Psoas muscle (tissue), 8 donors: ENCODE results near the gene ELL3. TPM values are rescaled to one million over a fixed set of nuclear protein-coding genes. Genes with fewer than 3 reads are reported as not detected.
A peak's percentile ranks its signal among the peaks of the same experiment; 100 is the strongest.
"Not testable (repeated sequence)": the region's sequence is repeated elsewhere in the genome, so short reads cannot be mapped to it uniquely, and the experiment has no call there.

ENCODE experiments used
- ATAC-seq, 4 donors: fragments of 200-7000 bp; cut with Tn5 transposase; one replicate each; pipeline ENCODE4 v1.9.1; 2020; ENCODE audit warnings: moderate library complexity in 3 of 4, mild to moderate bottlenecking in 2 of 4
- DNase-seq, 2 donors: peaks; one replicate each; pipeline ENCODE4 v3.0.0-alpha.2; 2020
- H3K27ac ChIP-seq: fragments of 200-600 bp; one replicate; pipeline ENCODE4 v1.8.0; 2022
- H3K27me3 ChIP-seq, 3 donors: fragments of 200-600 bp in 1 of 3; one replicate each; pipeline versions ENCODE4 v1.6.1 to v1.8.0; 2013 to 2022; ENCODE audit warnings: low read length in 2 of 3, mild to moderate bottlenecking in 2 of 3, moderate library complexity in 1 of 3; ENCODE audit not compliant: insufficient read depth in 3 of 3
- H3K36me3 ChIP-seq, 2 donors: fragments of 200-600 bp in 1 of 2; one replicate each; pipeline versions ENCODE4 v1.6.1 to v1.8.0; 2013 to 2022; ENCODE audit warnings: low read depth in 1 of 2, mild to moderate bottlenecking in 1 of 2, moderate library complexity in 1 of 2; ENCODE audit not compliant: insufficient read depth in 1 of 2
- H3K4me1 ChIP-seq: fragments of 200-600 bp; one replicate; pipeline ENCODE4 v1.8.0; 2022
- H3K4me3 ChIP-seq: fragments of 200-600 bp; one replicate; pipeline ENCODE4 v1.8.0; 2022; ENCODE audit warnings: mild to moderate bottlenecking
- H3K9me3 ChIP-seq: fragments of 200-600 bp; one replicate; pipeline ENCODE4 v1.8.0; 2022
- WGBS, 3 donors: extraction: QIAGEN DNeasy Blood & Tissue Kit; methylation state at CpG; one replicate each; pipeline versions ENCODE4 v1.1.6 to v1.1.7; 2013; 5-methylcytosine and 5-hydroxymethylcytosine counted together
- intact Hi-C, 2 donors: fragments of 100-400 bp; cut with DNase I; formaldehyde crosslinking; loops; one replicate each; pipeline versions ENCODE4 v1.11.0 to v1.14.2; 2022
- polyA plus RNA-seq, 3 donors: library from polyadenylated mRNA; stranded (reverse); fragments of 200-250 nt; gene quantifications; one replicate each; pipeline ENCODE4 v1.2.3, GENCODE V29; 2013
- total RNA-seq, 4 donors: library from RNA; stranded (reverse); fragmentation: NEBNext Ultra II Directional in 2 of 4; extraction: Animal tissue kit (Norgen Biotek cat#: 25700) in 2 of 4; gene quantifications; one replicate each; pipeline versions ENCODE4 v1.2.1 to v1.2.4, GENCODE V29; 2021 to 2023
- TF ChIP-seq, protein P1 (sequence below): fragments of 200-600 bp; IDR thresholded peaks from one replicate; pipeline ENCODE4 v1.8.0; 2022; ENCODE audit warnings: antibody characterized with exemption
- donor health status: healthy with polysubstance abuse.
- donor health status: DM: no; HTN: no; CAD: no; lungs with moderate emphysema.
- donor health status: Bipolar disorder and iron deficiency.
- donor health status: healthy.
- donor health status: DM: yes; HTN: yes; CAD: no.
- donor health status: DM: no; HTN: no; CAD: no.
- donor health status: DM: no; HTN: no; CAD: no.
- donor health status: DM: yes; HTN: yes; CAD: no.

The ELL3 gene
- total and polyA plus RNA-seq, 7 donors, result 1.3 to 8.5 (median 2.4) TPM

DNA sequence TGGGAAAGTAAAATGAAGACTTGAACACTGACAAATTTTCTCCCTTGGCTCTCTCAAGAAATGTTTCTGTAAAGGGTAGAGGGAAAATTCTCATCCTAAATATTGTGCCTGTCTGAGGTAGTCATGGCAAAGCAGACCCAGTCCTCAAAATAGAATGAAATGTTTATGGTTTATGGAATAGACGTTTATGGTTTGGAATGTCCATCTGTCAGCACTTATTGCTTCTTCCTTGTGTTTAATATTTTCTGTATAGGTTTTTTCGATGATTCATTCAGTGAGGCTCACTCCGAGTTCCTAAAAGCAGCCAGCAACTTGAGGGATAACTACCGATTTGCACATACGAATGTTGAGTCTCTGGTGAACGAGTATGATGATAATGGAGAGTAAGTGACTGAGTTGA, 13.9 kb downstream of the ELL3 start:
- Histone ChIP-seq H3K4me3 (no peak overlapping the region), H3K9me3 (no peaks in the 10 kb centered on the region), H3K27me3 (no peaks in the 10 kb centered on the region), H3K4me1 (peaks cover 8% of the 10 kb centered on the region), H3K36me3 (peaks cover 17 to 100% of the 10 kb centered on the region in 2 donors), H3K27ac (no peak overlapping the region)
- intact Hi-C loops, result no loop called here
- DNase-seq, result no peak
- TF ChIP-seq, protein P1, sequence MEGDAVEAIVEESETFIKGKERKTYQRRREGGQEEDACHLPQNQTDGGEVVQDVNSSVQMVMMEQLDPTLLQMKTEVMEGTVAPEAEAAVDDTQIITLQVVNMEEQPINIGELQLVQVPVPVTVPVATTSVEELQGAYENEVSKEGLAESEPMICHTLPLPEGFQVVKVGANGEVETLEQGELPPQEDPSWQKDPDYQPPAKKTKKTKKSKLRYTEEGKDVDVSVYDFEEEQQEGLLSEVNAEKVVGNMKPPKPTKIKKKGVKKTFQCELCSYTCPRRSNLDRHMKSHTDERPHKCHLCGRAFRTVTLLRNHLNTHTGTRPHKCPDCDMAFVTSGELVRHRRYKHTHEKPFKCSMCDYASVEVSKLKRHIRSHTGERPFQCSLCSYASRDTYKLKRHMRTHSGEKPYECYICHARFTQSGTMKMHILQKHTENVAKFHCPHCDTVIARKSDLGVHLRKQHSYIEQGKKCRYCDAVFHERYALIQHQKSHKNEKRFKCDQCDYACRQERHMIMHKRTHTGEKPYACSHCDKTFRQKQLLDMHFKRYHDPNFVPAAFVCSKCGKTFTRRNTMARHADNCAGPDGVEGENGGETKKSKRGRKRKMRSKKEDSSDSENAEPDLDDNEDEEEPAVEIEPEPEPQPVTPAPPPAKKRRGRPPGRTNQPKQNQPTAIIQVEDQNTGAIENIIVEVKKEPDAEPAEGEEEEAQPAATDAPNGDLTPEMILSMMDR, result no peak
- 79 to 85% (median 83%) methylated on average over 6 of the region's 6 CpGs for WGBS, 3 donors
- no peak for ATAC-seq

DNA sequence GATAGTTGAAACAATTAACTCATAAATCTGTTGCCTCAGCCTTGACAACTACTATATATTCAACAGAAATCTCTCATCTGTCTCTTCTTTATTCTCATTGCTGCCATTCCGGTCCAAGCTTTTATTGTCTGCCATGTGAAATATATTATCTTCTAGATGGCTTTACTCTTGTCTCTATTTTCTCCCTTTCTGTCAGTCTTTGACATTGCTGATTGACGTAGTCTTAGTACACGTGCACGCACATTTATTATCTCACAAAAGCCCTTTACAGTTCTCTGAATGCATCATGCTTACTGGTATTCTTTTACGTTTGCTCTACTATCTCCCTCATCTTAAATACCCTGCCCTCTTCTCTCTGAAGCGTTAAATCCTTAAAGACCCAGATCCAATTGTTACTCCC, 24.9 kb downstream of the ELL3 start:
- no peak for DNase-seq
- H3K9me3 ChIP-seq, result no peaks in the 10 kb centered on the region
- WGBS, 3 donors, result 78 to 85% (median 79%) methylated on average over 6 of the region's 6 CpGs
- H3K4me1 ChIP-seq, result peaks cover 13% of the 10 kb centered on the region
- TF ChIP-seq, protein P1, result no peak
- ATAC-seq, result no peak
- no peak overlapping the region for H3K27ac ChIP-seq
- intact Hi-C loops, result no loop called here
- H3K27me3 ChIP-seq, result no peaks in the 10 kb centered on the region
- H3K4me3 ChIP-seq, result no peak overlapping the region
- H3K36me3 ChIP-seq, result peaks cover 2 to 55% of the 10 kb centered on the region in 2 donors

DNA sequence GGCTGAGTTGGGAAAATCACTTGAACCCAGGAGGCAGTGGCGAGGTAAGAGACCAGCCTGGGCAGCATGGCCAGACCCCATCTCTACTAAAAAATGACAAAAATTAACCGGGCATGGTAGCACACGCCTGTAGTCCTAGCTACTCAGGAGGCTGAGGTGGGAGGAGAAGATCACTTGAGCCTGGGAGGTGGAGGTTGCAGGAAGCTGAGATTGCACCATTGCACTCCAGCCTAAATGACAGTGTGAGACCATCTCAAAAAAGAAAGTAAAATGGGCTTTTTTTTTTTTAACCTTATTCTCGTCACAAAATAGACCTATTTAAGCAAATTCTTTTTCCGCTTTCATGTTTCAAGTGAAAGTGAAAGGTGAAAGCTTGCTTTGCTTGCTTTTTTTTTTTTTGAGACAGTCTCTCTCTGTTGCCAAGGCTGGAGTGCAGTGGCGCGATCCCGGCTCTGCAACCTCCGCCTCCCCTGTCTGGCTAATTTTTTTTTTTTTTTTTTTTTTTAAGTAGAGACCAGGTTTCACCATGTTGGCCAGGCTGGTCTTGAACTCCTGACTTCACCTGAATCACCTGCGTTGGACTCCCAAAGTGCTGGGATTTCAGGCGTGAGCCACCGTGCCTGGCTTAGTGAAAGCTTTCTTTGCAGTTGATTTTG, 26.9 kb downstream of the ELL3 start:
- Histone ChIP-seq H3K4me3 (peak overlapping the region; percentile 32), H3K36me3 (peaks cover 2 to 35% of the 10 kb centered on the region in 2 donors), H3K4me1 (peaks cover 13% of the 10 kb centered on the region), H3K9me3 (no peaks in the 10 kb centered on the region), H3K27me3 (no peaks in the 10 kb centered on the region), H3K27ac (no peak overlapping the region)
- DNase-seq (no peak), ATAC-seq (no peak)
- intact Hi-C loops, result no loop called here
- TF ChIP-seq, protein P1, result no peak
- WGBS, 3 donors, result 73 to 84% (median 80%) methylated on average over 12 of the region's 12 CpGs

DNA sequence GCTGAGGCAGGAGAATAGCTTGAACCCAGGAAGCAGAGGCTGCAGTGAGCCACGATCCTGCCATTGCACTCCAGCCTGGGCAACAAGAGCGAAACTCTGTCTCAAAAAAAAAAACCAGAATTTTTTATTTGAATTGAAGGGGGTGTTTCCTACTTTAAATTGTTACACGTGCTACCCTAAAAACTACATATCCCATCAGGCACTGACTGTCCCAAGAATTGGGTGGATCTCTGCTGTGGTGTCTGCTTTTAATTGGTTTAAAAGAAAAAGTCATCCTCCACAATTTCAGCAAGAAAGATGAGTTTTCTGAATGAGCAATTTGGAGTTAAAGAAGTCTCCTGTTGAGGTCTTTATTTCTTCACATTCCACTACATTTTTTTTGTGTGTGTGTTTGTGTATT, 28.4 kb downstream of the ELL3 start:
- peaks cover 8% of the 10 kb centered on the region for H3K4me1 ChIP-seq
- intact Hi-C loops, result no loop called here
- H3K9me3 ChIP-seq, result no peaks in the 10 kb centered on the region
- ATAC-seq (no peak), DNase-seq (no peak)
- TF ChIP-seq, protein P1, result no peak
- WGBS, 3 donors, result 70 to 75% (median 73%) methylated on average over 3 of the region's 3 CpGs
- H3K4me3 ChIP-seq, result peak overlapping the region; percentile 86
- H3K27me3 ChIP-seq, result no peaks in the 10 kb centered on the region
- H3K27ac ChIP-seq, result no peak overlapping the region
- peaks cover 0 to 20% of the 10 kb centered on the region in 2 donors for H3K36me3 ChIP-seq

DNA sequence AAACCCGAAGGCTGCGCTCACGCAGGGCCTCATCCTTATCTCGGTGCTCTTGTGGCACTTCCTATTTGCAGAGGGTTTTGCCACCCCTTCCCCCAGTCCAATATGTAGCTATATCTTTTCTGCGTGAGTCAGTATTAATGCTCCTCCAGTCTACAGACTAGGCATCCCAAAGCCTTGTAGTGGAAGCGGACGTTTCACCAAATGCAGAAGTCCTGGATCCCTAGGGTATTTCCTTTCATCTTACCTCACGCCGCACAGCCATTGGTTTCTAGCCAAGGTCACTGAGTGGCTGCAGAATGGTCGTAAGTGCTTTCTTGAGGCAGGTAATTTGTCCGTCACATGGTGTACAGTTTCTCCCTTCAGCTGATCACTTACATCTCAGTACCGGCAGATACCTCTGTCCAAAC, 29.9 kb downstream of the ELL3 start:
- intact Hi-C loops, H3K4me1 ChIP-seq, DNase-seq, H3K36me3 ChIP-seq, H3K27me3 ChIP-seq, H3K9me3 ChIP-seq: not testable (repeated sequence)
- 1 to 7% (median 2%) methylated on average over 9 to 12 of the region's 12 CpGs for WGBS, 3 donors
- Histone ChIP-seq H3K27ac (peak overlapping the region; percentile 92), H3K4me3 (peak overlapping the region; percentile 86)
- peak; percentile 32 to 52 (median 42) for ATAC-seq

DNA sequence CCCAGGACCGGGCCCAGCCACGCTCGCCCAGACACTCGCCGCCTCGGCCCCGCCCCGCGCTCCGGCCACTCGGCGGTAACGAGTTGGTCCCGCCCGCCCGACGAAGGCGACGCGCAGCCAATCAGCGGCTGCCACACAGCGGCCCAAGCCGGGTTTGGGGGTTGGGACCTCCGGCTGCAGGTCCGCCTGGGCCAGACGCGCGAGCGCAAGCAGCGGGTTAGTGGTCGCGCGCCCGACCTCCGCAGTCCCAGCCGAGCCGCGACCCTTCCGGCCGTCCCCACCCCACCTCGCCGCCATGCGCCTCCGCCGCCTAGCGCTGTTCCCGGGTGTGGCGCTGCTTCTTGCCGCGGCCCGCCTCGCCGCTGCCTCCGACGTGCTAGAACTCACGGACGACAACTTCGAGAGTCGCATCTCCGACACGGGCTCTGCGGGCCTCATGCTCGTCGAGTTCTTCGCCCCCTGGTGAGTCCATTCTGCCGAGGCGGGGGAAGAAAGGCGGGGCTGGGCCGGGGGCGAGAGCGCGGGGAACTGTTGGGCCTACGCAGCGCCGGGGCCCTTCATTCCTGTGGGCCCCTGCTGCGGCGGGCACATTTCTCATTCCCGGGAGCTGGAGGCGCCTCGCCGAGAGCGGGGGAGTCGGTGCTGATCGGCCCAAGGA, 30.4 kb downstream of the ELL3 start, which contains the start of gene PDIA3:
PDIA3 (plus strand) TSS at position 194 of the 658 bp plus-strand sequence; CDS start at position 296, 102 bp downstream.
- H3K9me3 ChIP-seq, intact Hi-C loops, H3K36me3 ChIP-seq, H3K4me1 ChIP-seq, H3K27me3 ChIP-seq: not testable (repeated sequence)
- peak within 1 kb of the TSS; percentile 86 for H3K4me3 ChIP-seq
- peak within 1 kb of the TSS; percentile 92 for H3K27ac ChIP-seq
- WGBS, 3 donors, result 0 to 1% (median 1%) methylated on average over 44 to 84 of the region's 84 CpGs
- peak; percentile 94 to 96 for DNase-seq
- ATAC-seq, result peak; percentile 98 to 99 (median 98)
